ENCODE data around the gene PTF1A.

Gene PTF1A

GRCh38 chr10:23198940-23199767 lies 7.0 kb downstream of the PTF1A start:
- DNase-seq (ENCODE audit: low read depth) = no peak
- no peak for TF ChIP-seq CTCF (IDR thresholded peaks at IDR 0.05; ENCODE audit: low read length, missing control alignments)
- no peak overlapping the region for H3K4me3 ChIP-seq (replicated peaks; ENCODE audit: low read depth, low read length)

GRCh38 chr10:23199768-23200511 lies 7.8 kb downstream of the PTF1A start:
- no peak overlapping the region for H3K4me3 ChIP-seq (replicated peaks; ENCODE audit: low read depth, low read length)
- no peak for DNase-seq (ENCODE audit: low read depth)
- TF ChIP-seq CTCF (IDR thresholded peaks at IDR 0.05; ENCODE audit: low read length, missing control alignments) = no peak

GRCh38 chr10:23200586-23200985 lies 8.5 kb downstream of the PTF1A start:
- H3K4me3 ChIP-seq (replicated peaks; ENCODE audit: low read depth, low read length) = no peak overlapping the region
- DNase-seq (ENCODE audit: low read depth) = no peak
- TF ChIP-seq CTCF (IDR thresholded peaks at IDR 0.05; ENCODE audit: low read length, missing control alignments) = no peak

- H3K4me3 ChIP-seq (replicated peaks; ENCODE audit: low read depth, low read length) = no peak overlapping the region
- DNase-seq (ENCODE audit: low read depth) = no peak
- no peak for TF ChIP-seq CTCF (IDR thresholded peaks at IDR 0.05; ENCODE audit: low read length, missing control alignments)
Observed at GRCh38 chr10:23200997-23201652, 9.0 kb downstream of the PTF1A start.

GRCh38 chr10:23201837-23202236 lies 9.7 kb downstream of the PTF1A start:
- DNase-seq (ENCODE audit: low read depth) = no peak
- TF ChIP-seq CTCF (IDR thresholded peaks at IDR 0.05; ENCODE audit: low read length, missing control alignments) = no peak
- H3K4me3 ChIP-seq (replicated peaks; ENCODE audit: low read depth, low read length) = no peak overlapping the region

GRCh38 chr10:23202779-23203178 lies 10.7 kb downstream of the PTF1A start:
- no peak for DNase-seq (ENCODE audit: low read depth)
- no peak overlapping the region for H3K4me3 ChIP-seq (replicated peaks; ENCODE audit: low read depth, low read length)
- TF ChIP-seq CTCF (IDR thresholded peaks at IDR 0.05; ENCODE audit: low read length, missing control alignments) = no peak
